Activated CD4-positive, alpha-beta T cell treated with anti-CD3 and anti-CD28 coated beads, Interleukin-10, Interleukin-2, amounts not matched to agents 100 ng/mL and 50 ng/mL, durations not matched to agents 16 hours and 8 hours (primary cell): Measurements from ENCODE around the gene SPECC1.
"Not testable (repeated sequence)": the region's sequence is repeated elsewhere in the genome, so short reads cannot be mapped to it uniquely, and the experiment has no call there.

Source experiments
- DNase-seq: peaks from one replicate; pipeline ENCODE4 v3.0.0-alpha.2; 2020

SPECC1 gene

DNA sequence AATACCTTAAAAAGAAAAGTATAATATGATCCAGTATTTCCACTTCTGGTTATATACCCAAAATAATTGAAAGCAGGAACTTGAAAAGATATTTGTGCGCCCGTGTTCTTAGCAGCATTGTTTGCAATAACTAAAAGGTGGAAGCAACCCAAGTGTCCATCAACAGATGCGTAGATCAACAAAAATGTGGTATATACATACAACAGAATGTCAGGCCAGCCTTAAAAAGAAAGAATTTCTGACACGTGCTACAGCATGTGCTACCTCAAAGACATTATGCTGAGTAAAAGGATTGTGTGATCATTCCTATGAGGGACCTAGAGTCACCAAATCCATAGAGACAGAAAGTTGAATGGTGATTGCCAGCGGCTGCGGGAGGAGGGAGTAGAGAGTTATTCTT, 133.1 kb downstream of the SPECC1 start:
- DNase-seq, result no peak

DNA sequence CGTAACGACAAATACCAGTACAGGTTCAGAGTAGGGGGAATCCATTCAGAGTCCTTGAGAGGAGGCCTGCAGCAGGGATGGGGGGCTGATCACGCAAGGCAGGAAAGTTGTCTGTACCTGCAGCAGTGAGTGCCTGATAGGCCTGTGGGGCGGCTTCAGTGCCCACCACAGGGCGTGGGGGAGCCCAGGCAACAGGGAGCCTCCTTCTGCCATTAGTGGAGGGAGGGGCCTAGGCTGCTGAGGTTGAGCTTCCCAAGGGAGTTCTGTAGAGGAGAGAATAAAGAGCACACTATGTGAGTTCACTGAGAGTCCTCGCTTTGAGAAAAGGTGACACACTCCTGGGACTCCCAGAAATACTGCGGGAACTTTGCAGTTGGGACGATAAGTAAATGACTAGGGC, 134.6 kb downstream of the SPECC1 start:
- no peak for DNase-seq

DNA sequence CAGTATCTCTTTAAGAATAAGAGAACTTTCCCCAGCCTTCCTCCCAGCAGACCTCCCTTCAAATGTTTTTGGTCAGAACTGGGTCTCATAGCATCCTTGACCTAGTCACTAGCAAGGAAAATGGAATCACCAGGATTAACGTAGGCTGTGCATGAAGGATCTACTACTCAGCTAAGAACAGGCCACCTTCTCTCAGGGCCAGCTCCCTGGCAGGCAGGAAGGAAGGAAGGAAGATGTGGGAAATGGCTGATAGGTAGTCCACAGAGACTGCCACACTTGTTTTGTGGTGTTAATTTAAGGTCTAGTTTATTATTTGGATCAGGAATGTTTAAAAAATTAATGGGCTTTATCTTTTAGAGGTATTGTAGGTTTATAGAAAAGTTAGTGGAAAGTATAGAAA, 136.4 kb downstream of the SPECC1 start:
- DNase-seq, result no peak

DNA sequence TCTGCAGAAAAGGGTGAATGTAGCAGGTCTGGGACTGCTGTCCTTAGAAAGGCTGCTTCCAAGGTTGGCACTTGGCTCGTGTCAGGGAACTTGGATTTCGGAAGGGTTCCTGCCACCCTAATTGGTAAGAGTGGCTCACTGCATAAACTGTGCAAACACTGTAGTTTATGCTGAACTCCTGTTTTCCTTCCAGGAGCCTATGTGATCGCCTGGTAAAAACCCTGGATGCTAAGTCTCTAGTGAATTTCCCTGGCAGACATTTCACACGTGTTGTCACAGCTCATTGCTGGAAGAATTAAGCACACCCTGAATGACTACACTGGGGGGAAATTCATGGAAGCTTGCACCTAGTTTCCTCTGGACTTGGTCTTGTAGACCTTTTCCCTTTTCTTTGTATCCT, 140.1 kb downstream of the SPECC1 start:
- DNase-seq, result no peak

DNA sequence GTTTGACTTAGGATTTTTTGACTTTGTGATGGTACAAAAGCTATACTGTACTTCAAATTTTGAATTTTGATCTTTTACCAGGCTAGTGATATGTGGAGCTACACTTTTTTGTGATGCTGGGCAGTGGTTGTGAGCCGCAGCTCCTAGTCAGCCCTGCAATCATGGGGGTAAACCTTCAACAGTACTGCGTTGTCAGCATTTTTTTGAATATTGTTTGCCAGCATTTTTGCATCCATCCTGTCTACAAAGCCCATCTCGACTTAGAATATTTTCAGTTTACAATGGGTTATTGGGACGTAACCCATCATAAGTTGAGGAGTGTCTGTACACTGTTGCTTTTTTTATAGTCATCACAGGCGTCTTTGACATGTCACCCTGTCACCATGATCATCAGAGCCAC, 142.0 kb downstream of the SPECC1 start:
- DNase-seq, result no peak

DNA sequence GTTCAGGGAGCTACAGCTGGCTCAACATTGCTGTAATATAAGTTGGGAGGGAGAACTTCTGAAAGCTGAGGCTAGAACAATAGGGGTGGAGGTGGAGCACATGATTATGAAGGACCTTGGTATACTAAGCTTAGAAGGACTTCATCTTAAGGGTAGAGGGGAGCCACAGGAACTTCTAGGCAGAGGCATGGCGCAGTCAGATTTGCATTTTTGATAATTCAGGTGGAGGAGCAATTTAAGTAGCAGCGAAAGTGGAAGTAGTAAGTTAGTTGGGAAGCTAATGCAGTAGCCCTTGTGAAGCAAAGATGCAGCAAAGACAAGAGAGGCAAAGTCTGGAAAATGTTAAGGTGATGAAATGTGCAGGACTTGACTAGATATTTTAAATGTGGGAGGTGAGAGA, 144.1 kb downstream of the SPECC1 start:
- DNase-seq, result no peak

DNA sequence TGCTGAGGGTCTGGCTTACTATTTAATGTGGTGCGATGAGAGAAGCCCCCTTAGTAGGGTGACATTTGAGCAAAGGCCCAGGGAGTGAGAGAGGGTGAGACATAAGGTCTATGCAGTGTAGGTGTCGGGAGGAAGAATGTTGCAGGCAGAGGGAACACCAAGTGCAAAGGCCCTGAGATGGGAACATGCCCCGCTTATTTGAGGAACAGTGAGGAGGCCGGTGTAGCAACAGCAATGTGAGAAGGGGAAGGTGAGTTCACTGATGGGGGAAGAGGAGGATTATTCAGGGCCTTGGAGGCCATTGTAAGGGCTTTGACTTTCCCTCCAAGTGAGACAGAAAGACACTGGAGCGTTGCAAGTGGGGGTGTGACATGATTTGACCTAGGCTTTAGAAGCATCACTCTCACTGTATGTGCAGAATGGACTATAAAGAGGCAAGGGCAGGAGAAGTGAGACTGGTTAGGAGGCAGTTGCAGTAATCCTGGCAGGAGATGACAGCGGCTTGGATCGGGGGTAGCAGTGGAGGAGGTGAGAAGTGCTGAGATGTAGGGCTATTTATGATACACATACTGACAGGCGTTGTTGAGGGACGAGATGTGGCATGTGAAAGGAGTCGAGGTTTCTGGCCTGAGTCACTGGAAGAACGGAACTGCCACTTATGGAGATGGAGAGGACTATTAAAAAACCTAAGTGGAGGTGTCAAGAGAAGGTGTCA, 145.3 kb downstream of the SPECC1 start:
- peak; percentile 13 for DNase-seq

DNA sequence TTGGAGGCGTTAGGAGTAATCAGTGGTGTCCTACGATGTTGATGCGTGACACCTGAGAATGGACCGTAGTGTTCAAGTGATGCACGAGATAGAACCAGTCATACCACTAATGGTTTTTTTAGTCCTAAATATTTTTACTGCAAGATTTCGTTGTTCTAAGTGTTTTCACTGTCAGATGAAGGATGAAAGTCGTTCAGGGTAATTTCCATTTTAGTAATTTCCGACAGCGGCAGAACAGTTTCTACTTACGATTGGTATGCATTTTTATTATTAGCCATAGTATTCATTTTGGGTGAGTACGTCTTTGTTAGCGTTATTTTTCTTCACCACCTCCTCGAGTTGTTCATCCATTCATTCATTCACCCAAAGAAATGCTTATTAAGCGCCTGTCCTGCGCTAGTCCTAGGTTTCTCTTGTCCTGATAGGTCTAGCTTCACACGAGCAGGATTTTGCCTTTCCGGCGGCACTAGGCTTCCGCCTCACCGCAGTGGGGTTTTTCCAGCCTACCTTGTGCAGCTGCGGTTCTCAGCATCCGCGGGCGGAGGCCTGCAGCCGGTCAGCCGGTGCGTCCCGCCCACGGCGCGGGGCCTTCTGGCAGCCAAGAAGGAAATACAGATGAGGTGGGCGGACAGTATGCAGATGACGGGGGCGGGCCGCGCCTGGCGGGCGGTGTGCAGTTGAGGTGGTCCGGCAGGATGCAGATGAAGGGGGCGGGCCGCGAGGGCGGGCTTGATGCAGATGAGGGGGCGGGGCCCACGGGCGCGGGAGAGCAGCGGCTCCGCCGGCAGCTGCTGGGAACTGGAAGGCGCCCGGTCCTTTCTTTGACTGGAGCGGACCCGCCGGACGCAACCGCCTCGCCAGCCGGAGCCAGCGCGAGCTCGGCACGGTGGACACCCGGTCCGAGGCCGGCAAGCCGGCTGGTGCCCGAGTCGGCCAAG, 146.4 kb downstream of the SPECC1 start:
- peak; percentile 98 for DNase-seq

DNA sequence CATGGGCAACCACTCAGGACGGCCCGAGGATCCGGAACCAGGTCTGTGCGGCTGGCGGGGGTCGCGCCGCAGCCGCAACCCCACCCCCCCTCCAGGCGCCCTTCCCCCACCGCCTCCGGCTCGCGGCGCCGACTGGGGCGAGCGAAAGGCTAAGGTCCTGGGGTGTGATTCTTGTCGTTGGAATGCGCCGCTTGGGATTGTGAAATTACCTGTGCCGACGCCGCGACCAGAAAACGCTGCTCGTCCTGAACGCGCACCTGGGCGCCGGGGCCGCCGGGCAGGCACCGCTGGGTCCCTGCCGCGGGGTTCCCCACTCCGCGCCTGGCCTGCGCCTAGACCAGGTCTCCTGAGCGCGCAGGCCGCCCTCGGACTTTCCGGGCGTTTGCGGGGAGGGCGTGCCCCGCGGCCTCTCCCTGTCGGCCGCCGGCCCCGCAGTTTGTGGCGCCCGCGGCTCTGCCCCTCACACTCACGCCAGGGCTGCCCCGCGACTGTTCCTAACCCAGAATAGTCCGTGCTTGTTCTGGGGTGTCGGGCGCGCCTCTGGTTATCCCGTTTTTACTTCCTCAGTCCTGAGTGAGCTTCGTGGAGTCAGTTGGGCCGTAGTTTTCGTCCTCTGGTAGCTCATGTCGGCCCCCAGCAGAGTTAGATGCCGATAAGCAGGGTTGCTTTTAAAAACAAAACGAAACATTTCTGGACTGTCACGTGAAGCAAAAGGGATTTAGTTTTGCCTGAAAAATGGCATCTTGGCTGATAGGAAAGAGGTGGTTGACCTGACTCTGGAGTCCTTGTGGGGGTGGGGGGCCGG, 147.2 kb downstream of the SPECC1 start:
- DNase-seq, result peak; percentile 6

DNA sequence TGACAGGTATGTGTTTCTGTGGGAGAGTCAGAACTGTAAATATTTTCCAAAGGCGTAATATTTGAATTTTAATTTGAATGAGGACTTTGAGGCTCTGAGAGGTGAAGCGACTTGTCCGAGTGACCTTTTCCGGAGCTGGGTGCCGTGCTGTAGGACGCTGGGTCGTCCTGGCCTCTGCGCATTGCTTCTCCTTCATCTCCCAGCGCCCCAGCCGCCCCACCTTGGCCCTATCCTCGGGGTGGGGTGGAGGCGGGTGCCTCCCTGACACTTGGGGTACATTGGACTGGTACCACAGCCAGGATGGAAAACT, 147.8 kb downstream of the SPECC1 start:
- no peak for DNase-seq

DNA sequence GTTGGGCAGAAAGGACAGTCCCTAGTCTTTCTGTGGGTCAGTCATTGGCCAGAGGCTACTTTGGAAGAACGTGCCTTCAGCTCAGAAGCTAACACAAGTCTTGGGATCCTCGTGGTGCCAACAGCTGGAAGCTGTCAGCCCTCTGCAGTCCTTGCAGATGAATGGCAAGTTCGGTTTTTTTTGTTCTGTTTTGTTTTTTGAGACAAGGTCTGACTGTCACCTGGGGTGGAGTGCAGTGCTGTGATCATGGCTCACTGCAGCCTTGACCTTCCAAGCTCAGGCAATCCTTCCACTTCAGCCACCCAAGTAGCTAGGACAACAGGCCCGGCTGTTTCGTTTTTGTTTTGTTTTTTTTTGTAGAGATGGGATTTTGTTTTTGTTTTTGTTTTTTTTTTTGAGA, 149.4 kb downstream of the SPECC1 start:
- no peak for DNase-seq

DNA sequence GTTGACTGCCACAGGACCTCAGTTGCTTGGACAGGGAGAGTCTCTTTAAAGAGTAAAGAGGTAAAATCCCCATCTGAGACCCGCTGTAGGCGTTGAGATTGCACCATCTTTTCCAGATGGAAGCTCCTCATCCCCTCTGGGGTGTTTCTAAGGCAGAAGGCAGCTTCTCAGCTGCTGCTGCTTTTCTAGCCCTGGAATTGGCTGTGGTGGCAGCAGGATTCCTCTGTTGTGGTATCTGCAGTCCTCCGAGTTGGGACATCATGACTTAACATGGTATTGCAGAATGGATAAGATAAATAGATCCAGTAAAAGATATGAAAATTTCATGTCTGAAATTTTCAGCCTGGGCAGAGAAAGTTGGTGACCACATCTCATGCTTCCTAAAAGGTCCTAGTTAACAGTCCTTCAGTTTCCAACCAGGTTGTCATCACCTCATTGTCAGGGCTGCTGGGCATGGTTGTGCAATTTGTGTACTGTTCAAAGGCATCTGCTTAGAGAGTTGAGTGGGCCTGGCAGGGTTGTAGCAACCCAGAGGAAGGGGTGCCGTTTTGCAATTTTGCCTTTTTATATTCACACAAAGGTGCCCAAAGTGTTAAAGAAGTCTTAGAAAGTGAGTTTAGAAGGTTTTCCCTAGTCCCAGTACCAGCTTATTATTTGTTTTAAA, 150.4 kb downstream of the SPECC1 start:
- no peak for DNase-seq

DNA sequence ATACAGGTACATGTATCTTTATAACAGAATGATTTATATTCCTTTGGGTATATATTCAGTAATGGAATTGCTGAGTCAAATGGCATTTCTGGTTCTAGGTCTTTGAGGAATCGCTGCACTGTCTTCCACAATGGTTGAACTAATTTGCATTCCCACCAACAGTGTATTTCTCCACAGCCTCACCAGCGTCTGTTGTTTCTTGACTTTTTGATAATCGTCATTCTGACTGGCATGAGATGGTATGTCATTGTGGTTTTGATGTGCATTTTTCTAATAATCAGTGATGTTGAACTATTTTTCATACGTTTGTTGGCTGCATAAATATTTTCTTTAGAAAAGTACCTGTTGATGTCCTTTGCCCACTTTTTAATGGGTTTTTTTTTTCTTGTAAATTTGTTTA, 156.4 kb downstream of the SPECC1 start:
- not testable (repeated sequence) for DNase-seq

DNA sequence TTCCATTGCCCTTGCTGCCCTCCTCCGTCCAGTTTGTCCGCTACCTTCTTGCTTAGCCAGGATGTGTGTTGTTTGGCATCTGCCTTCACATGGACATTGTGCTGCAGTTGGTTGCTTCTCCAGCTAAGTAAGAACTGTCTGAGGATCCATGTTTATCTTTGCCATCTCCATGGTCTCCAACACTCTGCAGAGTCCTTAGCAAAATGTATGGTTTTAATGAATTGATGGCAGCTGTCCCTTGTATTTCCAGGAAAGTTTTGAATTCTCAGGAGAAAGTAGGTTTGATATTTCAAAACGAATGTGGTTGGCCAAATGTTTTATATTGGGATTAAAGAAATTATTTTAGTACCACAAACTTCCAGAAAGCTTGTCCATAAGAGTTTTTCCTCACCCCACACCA, 160.9 kb downstream of the SPECC1 start:
- DNase-seq, result no peak

DNA sequence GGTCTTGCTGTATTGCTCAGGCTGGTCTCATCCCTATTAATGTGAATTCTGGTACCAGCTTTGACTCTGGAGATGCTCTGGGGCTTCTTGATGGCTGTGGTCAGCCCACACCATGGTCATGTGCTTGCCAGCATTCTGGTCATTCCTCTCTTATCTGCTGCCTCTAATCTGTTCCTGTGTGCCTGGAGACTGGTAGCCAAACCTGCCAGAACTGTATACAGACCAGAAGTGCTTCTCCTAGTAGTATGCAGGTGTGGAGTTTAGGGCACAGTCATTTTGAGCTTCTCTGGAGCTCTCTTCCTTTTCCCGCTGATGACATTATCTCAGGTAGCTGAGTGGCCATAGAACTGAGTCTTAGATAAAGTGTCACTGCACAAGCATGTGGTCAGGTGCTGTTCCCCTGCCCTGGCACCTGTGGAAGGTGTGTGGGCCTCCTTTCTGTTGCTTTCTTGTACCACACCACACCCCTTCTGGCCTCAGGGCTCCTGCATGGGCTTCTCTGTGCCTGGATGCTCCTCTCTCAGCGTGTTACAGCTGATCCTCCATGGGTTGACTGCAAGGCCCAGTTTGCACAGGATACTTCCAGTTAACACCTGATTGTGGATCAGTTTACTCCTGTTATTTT, 162.7 kb downstream of the SPECC1 start:
- no peak for DNase-seq

DNA sequence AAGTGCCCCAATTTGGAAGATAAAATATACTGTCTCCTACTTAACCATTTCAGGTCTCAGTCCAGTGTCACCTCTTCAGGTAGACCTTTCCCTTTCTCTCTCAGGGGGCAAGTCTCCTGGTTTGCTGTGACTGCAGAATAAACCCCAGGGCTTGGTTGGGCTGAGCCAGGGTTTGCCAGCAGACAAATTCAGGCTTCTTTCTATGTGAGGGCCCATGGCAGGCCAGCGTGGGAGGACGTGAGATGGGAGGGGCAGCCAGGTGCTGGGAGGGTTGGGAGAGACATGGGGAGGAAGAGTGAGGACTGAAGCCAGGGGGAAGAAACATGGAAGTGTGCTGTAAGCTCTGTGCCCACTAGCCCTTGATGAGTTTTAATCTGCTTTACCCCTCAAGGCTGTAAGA, 163.2 kb downstream of the SPECC1 start:
- DNase-seq, result no peak

DNA sequence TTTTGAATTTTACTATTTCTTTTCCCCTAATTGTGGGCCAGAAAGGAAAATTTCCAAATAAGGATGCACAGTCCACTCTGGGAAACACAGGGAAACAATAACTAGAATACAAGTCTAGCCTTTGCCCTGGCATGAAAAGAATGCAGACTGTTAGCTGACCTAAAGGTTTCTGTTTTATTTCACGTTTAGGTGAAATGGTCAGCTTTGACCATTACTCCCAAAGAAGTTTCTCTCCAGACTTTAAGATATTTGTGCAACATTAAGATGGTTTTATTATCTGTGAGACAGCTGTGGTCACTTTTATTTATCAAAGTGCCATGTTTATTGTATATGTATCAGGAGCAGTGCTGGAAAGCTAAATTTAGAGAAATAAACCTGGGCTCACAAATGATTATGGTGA, 163.9 kb downstream of the SPECC1 start:
- DNase-seq, result no peak

DNA sequence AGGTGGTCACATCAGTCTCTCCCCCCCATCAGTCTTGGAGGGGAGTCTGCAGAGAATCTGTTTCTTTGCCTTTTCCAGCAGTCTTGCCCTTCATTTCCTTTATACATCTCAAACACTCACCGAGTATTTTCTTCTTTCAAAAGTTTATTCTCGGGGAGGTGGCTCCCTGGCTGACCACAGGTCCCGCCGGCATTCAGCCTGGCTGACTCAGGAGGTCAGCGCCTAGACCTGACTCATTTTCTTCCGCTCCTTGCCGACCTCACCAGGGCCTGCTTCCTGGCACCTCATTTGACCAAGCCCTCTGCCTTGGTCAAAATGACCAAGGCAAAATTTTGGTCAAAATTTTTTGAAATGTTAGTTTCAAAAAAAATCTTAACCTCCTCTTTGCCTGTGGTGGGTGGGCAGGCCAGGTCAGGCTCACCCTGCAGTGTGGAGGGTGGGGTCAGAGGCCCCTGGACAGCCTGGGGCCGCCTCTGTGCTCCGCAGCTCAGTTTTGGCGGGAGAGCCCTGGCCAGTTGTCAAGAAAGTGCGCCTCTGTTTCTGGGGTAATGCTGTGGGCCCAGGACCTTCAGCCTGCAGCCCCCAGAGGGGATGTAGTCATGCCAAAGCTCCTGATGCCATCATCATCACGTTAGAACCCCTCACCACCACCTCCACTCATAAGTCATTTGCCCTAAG, 165.6 kb downstream of the SPECC1 start:
- no peak for DNase-seq

DNA sequence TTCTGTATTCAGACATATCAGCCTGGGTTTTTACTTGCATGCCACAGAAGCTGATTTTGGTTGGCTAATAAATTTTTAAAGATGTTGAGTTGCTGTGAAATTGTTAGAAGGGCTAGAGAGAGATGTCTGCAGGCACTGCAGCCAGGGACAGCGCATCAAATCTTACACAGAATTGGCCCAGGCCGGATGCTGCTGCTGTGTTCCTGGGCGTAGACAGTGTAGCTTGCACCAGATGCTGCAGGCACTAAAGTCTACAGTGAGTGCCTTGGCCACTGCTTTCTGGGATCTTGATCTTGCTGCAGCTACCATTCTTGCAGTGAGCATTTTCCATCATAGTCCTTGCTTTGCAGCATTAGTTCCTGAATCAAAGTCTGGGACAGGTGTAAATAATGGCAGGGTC, 169.9 kb downstream of the SPECC1 start:
- DNase-seq, result no peak

DNA sequence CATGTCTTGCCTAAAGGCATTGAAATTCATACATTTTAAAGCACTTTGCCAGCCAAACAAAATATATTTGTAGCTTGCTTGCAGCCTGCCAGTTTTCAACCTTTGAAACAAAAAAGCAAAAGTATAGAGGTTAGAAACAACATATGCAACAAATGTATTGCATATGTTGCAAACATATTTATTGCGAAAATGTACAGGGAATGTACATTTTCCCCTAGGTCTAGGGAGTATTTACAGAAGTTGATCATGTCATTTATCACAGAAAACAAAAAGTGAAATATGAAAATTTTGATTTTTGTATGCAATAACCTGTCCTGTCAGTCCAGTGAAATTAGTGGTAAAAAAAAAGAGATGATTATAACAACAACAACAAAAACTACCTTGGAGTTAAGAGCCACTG, 171.5 kb downstream of the SPECC1 start:
- DNase-seq, result no peak

DNA sequence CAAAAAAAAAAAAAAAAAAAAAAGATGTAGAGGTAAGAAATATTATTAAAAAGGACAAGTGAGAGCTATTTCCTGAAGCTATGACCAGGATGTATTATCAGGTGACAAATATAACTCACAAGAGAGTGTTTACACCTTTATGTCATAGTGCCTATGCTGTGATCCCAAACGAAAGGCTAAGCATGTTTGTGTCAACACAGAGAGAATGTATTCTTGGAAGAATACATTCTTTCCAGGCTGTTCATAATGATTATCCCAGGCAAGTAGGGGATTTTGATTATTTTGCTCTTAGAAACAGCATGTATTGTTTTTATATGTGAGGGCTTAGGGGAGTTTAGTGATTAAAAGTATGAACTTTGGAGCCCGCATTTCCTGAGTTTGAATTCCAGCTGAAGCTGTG, 175.0 kb downstream of the SPECC1 start:
- DNase-seq, result no peak

DNA sequence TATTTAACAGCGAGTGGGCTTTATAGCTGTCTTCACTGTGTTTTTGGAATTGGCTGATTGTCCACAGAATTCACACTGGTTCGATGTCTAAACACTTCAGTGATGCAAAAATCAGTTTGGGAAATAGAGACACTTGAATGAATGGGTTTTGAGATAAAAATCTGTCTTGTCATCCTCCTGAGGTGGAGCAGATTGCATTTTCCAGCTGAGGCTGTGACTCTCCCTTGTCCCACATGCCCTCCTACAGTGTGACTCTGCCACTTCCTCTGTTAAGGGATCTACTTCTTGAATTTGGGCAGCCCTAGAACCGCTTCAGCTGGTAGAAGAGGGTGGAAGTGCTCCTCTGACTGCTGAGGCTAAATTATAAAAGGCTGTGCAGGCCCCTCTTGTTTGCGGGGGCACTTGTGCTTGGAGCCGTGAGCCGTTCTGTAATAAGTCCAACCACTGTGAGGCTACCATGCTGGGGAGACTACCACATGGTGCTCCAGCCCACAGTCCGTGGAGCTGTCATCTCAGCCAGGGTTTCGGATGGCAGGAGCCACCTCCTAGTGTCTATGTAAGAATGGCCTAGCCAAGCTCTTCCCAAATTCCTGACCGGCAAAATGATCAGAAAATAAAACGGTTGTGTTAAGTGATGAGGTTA, 175.9 kb downstream of the SPECC1 start:
- DNase-seq, result no peak
